Naive B cell (primary cell): Measurements from ENCODE around the gene SLC35F3. TPM values are rescaled to one million over a fixed set of nuclear protein-coding genes. Genes with fewer than 3 reads are reported as not detected.
"Not testable (repeated sequence)": the region's sequence is repeated elsewhere in the genome, so short reads cannot be mapped to it uniquely, and the experiment has no call there.

Source experiments
- ATAC-seq, 2 donors: fragments of 150-1000 bp; cut with Tn5 transposase; 2 replicates each; pipeline ENCODE4 v1.10.0; 2021; ENCODE audit warnings: low read depth in 2 of 2, mild to moderate bottlenecking in 2 of 2, moderate library complexity in 2 of 2
- DNase-seq: peaks from one replicate; pipeline ENCODE4 v3.0.0; 2022
- H3K27ac Mint-ChIP-seq, 6 donors: one replicate each; pipeline ENCODE4 v1.8.0; 2020 to 2022; ENCODE audit warnings: mild to moderate bottlenecking in 6 of 6, mixed read lengths in 6 of 6, moderate library complexity in 5 of 6, inconsistent platforms in 2 of 6
- H3K27me3 Mint-ChIP-seq, 3 donors: one replicate each; pipeline ENCODE4 v1.8.0; 2021 to 2022; ENCODE audit warnings: mixed read lengths in 3 of 3, mild to moderate bottlenecking in 1 of 3
- H3K36me3 Mint-ChIP-seq, 2 donors: one replicate each; pipeline ENCODE4 v1.8.0; 2020 to 2022; ENCODE audit warnings: mixed read lengths in 2 of 2, inconsistent platforms in 1 of 2, mild to moderate bottlenecking in 1 of 2
- H3K4me1 Mint-ChIP-seq, 3 donors: one replicate each; pipeline ENCODE4 v1.8.0; 2020 to 2022; ENCODE audit warnings: mixed read lengths in 3 of 3, inconsistent platforms in 1 of 3, mild to moderate bottlenecking in 1 of 3, moderate library complexity in 1 of 3
- H3K4me3 Mint-ChIP-seq, 8 donors: one replicate each; pipeline ENCODE4 v1.8.0; 2020 to 2022; ENCODE audit warnings: mild to moderate bottlenecking in 8 of 8, mixed read lengths in 8 of 8, moderate library complexity in 8 of 8, inconsistent platforms in 2 of 8
- H3K9me3 Mint-ChIP-seq, 7 donors: one replicate each; pipeline ENCODE4 v1.8.0; 2020 to 2022; ENCODE audit warnings: mixed read lengths in 7 of 7, mild to moderate bottlenecking in 5 of 7, inconsistent platforms in 2 of 7, moderate library complexity in 1 of 7
- polyA plus RNA-seq, 6 donors: library from polyadenylated mRNA; unstranded; fragments of 300-500 nt; fragmentation: Illumina TruSeq; gene quantifications; one replicate each; pipeline ENCODE4 v1.2.3, GENCODE V29; 2021; ENCODE audit warnings: low read depth in 6 of 6

Gene SLC35F3
- polyA plus RNA-seq, 6 donors from 2014 or later, result not detected

DNA sequence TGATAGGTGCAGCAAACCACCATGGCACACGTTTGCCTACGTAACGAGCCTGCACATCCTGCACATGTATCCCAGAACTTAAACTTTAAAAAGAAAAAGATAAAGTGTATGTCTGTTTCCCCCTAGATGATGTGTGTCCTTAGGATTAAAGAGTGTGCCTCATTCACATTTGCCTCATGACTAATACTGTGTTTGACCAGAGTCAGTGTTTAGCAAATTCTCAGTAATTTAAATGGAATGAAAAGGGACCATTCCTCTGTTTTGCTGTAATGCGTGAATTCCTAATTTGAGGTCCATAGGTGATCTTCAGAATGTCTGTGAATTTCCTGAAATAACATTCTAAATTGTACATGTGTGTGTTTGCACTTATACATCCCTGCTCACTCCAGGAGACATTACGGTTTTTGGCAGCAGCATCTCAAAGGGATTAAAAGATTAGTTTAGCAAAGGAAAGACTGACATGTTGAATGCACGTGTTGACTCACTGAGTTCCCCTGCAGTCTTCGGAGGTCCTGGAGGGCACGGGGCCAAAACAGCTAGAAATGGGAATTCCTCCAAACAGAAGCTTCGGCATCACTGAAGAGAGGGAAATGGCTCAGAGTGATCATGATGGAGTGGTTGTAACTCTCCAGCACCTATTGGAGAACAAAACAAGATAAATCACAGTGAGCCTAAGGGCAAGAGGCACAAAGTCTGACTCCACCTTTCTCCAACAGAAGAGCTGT, 19.1 kb upstream of the SLC35F3 start:
- Mint-ChIP-seq H3K27me3 (peaks cover 0 to 5% (median 5%) of the 10 kb centered on the region in 3 donors), H3K4me3 (no peak overlapping the region), H3K9me3 (peaks cover 9 to 45% (median 22%) of the 10 kb centered on the region in 7 donors), H3K27ac (no peak overlapping the region), H3K4me1 (no peaks in the 10 kb centered on the region), H3K36me3 (no peaks in the 10 kb centered on the region)
- no peak for ATAC-seq
- no peak for DNase-seq

GRCh38 chr1:233891151-233891550, 13.3 kb upstream of the SLC35F3 start:
- not testable (repeated sequence) for ATAC-seq, DNase-seq, H3K4me3 Mint-ChIP-seq, H3K27me3 Mint-ChIP-seq, H3K36me3 Mint-ChIP-seq, H3K4me1 Mint-ChIP-seq, H3K27ac Mint-ChIP-seq
- peaks cover 16 to 58% (median 23%) of the 10 kb centered on the region in 7 donors for H3K9me3 Mint-ChIP-seq

DNA sequence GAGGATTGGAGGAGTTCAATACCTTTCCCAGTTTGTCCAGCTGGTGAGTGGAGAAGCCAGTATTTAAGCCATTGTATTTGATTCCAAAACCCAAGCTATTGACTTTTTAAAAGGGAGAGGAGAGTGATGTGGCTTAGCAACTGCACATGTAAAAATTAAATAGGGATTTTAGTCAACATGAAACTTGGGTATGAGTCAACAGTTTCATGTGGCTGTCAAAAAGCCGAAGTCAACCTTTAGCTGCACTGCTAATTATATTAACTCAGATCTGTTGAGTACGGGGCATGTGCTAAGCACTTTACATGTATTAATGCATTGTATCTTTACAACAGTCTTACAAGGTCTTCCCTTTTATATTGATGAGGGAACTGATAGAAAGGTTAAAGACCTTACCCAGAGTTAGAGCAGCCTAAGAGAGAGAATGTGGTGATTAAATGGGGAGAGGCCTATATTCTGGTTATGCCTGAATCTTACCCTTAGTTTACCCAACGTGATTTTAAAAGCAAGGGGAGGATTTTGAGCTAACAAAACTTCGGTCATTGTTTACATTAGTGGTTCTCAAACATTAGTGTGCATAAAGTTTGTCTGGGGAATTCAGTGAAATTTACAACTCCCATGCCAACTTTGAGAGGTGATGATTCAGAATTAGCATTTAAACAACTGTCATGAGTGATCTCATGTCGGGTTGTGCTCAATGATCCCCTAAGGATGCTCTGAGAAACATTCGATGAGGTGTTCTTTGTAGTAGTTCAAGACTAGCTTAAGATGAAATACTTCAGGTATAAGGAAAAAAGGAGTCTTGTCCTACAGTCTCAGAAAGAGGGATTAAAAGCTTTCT, 6.9 kb upstream of the SLC35F3 start:
- no peaks in the 10 kb centered on the region for H3K4me1 Mint-ChIP-seq
- peaks cover 3 to 34% (median 10%) of the 10 kb centered on the region in 7 donors for H3K9me3 Mint-ChIP-seq
- H3K27me3 Mint-ChIP-seq, result peaks cover 6 to 25% (median 8%) of the 10 kb centered on the region in 3 donors
- no peak overlapping the region for H3K27ac Mint-ChIP-seq
- H3K36me3 Mint-ChIP-seq, result no peaks in the 10 kb centered on the region
- no peak for ATAC-seq
- H3K4me3 Mint-ChIP-seq, result no peak overlapping the region
- no peak for DNase-seq

DNA sequence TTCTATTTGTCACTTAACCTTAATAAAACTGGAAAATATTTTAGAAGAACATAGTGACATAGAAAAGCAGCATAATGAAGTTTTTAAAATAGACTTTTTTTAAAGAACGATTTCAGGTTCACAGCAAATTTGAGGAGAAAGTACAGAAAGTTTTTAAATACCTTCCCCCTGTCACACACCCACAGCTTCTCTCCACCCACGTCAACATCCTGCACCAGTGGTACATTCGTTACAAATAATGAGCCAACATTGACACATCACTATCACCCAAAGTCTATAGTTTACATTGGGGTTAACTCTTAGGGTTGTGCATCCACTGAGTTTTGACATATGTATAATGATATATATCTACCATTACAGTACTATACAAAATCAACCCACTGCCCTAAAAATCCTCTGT, 3.0 kb upstream of the SLC35F3 start:
- DNase-seq (no peak), ATAC-seq (no peak)
- H3K36me3 Mint-ChIP-seq, result peaks cover 0 to 8% of the 10 kb centered on the region in 2 donors
- H3K27ac Mint-ChIP-seq, result no peak overlapping the region
- peaks cover 3 to 28% (median 5%) of the 10 kb centered on the region in 7 donors for H3K9me3 Mint-ChIP-seq
- peaks cover 23 to 49% (median 36%) of the 10 kb centered on the region in 3 donors for H3K27me3 Mint-ChIP-seq
- no peak overlapping the region for H3K4me3 Mint-ChIP-seq
- H3K4me1 Mint-ChIP-seq, result peaks cover 5 to 8% (median 6%) of the 10 kb centered on the region in 3 donors

DNA sequence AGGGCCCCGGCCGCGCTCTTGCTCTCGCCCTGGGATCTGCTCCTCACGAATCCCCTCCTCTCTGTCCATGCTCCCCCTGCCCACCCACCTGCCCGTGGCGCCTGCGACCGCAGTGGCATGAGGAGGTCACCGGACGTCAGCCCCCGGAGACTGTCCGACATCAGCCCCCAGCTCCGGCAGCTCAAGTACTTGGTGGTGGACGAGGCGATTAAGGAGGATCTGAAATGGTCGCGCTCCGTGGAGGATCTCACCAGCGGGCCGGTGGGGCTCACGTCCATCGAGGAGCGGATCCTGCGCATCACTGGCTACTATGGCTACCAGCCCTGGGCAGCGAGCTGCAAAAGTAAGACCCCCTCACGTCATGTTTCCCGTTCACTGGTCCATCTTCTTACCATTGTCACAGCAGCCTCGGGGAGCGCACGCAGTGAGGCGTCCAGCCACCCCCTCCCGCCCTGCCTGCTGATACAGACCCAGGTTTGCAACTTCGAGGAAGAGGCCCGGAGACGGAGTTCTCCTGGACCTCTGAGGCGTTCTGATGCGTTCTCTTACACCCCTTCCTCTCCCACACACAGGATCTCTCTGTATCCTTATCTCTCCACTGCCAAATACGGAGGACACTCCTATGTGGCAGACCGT, 1.1 kb downstream of the SLC35F3 start:
- DNase-seq, result no peak
- Mint-ChIP-seq H3K27ac (no peak overlapping the region), H3K9me3 (peaks cover 1 to 11% (median 4%) of the 10 kb centered on the region in 7 donors), H3K27me3 (peaks cover 39 to 66% (median 48%) of the 10 kb centered on the region in 3 donors), H3K4me1 (peaks cover 5 to 8% (median 6%) of the 10 kb centered on the region in 3 donors), H3K36me3 (peaks cover 0 to 8% of the 10 kb centered on the region in 2 donors), H3K4me3 (no peak overlapping the region)
- no peak for ATAC-seq

DNA sequence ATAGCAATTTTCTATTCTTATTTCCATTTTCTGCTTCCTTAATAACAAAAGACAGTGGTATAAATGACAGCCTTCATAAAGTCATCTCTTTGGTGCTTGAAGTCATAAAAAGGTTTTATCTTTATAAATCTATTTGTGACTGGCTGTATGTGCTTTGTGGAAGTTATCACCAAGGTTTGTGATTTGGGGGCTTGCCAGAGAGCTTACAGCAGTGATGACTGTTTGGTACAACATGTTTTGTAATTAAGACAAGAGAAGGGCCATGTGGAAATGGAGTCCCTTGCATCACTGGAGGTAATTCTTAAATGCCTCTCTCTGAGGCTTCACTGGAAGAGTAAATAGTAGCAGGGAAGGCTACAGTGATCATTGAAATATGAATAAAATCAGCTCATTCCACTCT, 2.7 kb downstream of the SLC35F3 start:
- H3K36me3 Mint-ChIP-seq, result peaks cover 0 to 8% of the 10 kb centered on the region in 2 donors

GRCh38 chr1:233908092-233908491, 3.6 kb downstream of the SLC35F3 start:
- Mint-ChIP-seq H3K36me3 (peaks cover 0 to 8% of the 10 kb centered on the region in 2 donors), H3K4me3 (no peak overlapping the region), H3K9me3 (peaks cover 1 to 5% (median 4%) of the 10 kb centered on the region in 7 donors), H3K4me1 (peaks cover 5 to 8% (median 6%) of the 10 kb centered on the region in 3 donors), H3K27ac (no peak overlapping the region), H3K27me3 (peaks cover 32 to 59% (median 41%) of the 10 kb centered on the region in 3 donors)
- no peak for DNase-seq
- ATAC-seq, result no peak

More for the DNA sequence above, 2.7 kb downstream of the SLC35F3 start:
- DNase-seq (no peak), ATAC-seq (no peak)
- peaks cover 33 to 62% (median 48%) of the 10 kb centered on the region in 3 donors for H3K27me3 Mint-ChIP-seq
- no peak overlapping the region for H3K27ac Mint-ChIP-seq
- H3K9me3 Mint-ChIP-seq, result peaks cover 1 to 11% (median 4%) of the 10 kb centered on the region in 7 donors
- no peak overlapping the region for H3K4me3 Mint-ChIP-seq
- peaks cover 5 to 8% (median 6%) of the 10 kb centered on the region in 3 donors for H3K4me1 Mint-ChIP-seq

DNA sequence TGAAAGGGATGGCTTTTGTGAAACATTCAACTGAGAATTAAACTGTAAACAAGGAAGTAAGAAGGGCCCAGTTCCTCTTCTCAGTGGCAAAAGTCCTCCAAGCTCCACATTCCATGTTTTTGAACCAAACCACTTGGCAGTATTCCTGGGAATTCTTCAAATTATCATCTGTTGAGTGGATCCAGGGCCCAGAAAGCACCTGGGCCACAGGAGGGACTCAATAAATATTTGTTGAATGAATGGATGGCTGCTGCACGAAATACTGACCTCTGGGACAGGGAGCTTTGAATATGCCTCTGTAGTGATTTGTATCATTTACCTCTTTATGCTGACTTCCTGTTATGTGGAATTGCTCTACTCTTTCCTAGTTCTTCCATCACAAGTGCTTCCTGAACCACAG, 4.7 kb downstream of the SLC35F3 start:
- ATAC-seq (no peak), DNase-seq (no peak)
- Mint-ChIP-seq H3K4me3 (no peak overlapping the region), H3K9me3 (peaks cover 1 to 4% (median 2%) of the 10 kb centered on the region in 7 donors), H3K27ac (no peak overlapping the region), H3K27me3 (peaks cover 28 to 50% (median 34%) of the 10 kb centered on the region in 3 donors), H3K36me3 (peaks cover 0 to 5% of the 10 kb centered on the region in 2 donors), H3K4me1 (peaks cover 3 to 5% (median 3%) of the 10 kb centered on the region in 3 donors)

- Mint-ChIP-seq H3K36me3 (no peaks in the 10 kb centered on the region), H3K4me3 (no peak overlapping the region), H3K27me3 (peaks cover 10 to 29% (median 14%) of the 10 kb centered on the region in 3 donors), H3K27ac (no peak overlapping the region), H3K9me3 (peaks cover 1 to 11% (median 5%) of the 10 kb centered on the region in 7 donors), H3K4me1 (no peaks in the 10 kb centered on the region)
- no peak for DNase-seq
- no peak for ATAC-seq
Measured at GRCh38 chr1:233912447-233912846, 8.0 kb downstream of the SLC35F3 start.

GRCh38 chr1:233912909-233913308, 8.4 kb downstream of the SLC35F3 start:
- Mint-ChIP-seq H3K9me3 (peaks cover 1 to 11% (median 5%) of the 10 kb centered on the region in 7 donors), H3K4me3 (no peak overlapping the region), H3K27ac (no peak overlapping the region), H3K4me1 (no peaks in the 10 kb centered on the region), H3K36me3 (no peaks in the 10 kb centered on the region), H3K27me3 (peaks cover 9 to 24% (median 10%) of the 10 kb centered on the region in 3 donors)
- ATAC-seq (no peak), DNase-seq (no peak)

GRCh38 chr1:233916706-233917105, 12.2 kb downstream of the SLC35F3 start:
- Mint-ChIP-seq H3K36me3 (no peaks in the 10 kb centered on the region), H3K4me1 (no peaks in the 10 kb centered on the region), H3K4me3 (no peak overlapping the region), H3K27me3 (peaks cover 0 to 6% (median 4%) of the 10 kb centered on the region in 3 donors), H3K27ac (no peak overlapping the region), H3K9me3 (peaks cover 0 to 11% (median 8%) of the 10 kb centered on the region in 7 donors)
- ATAC-seq (no peak), DNase-seq (no peak)

DNA sequence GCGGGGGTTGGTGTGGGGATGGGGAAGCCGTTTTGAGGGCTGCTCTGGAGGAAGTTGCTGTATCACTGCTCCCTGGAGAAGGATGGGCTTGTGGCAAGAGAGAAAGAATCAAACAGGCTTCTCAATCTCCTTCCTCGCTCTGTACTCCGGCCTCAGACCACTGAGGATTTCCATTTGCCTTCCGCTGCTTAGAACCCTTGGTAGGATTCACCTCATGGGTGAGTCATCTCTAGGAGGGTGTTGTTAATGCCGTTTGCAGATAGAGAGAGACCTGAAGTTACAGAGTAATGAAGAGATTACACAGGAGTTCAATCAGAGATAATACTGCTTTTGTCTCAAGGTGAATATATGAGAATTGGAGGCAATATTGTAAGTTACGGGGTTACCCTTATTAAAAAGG, 15.3 kb downstream of the SLC35F3 start:
- Mint-ChIP-seq H3K27me3 (no peaks in the 10 kb centered on the region), H3K36me3 (no peaks in the 10 kb centered on the region), H3K4me1 (no peaks in the 10 kb centered on the region), H3K9me3 (peaks cover 0 to 20% (median 11%) of the 10 kb centered on the region in 7 donors), H3K4me3 (no peak overlapping the region), H3K27ac (no peak overlapping the region)
- no peak for ATAC-seq
- DNase-seq, result no peak

GRCh38 chr1:233928123-233928522, 23.6 kb downstream of the SLC35F3 start:
- Mint-ChIP-seq H3K27me3 (no peaks in the 10 kb centered on the region), H3K27ac (no peak overlapping the region), H3K4me1 (no peaks in the 10 kb centered on the region), H3K36me3 (no peaks in the 10 kb centered on the region), H3K4me3 (no peak overlapping the region), H3K9me3 (peaks cover 0 to 22% (median 3%) of the 10 kb centered on the region in 7 donors)
- DNase-seq, result no peak
- no peak for ATAC-seq
